NOMO-1 treated with DMSO at 0.1 percent for 48 hours (cell line): Measurements from ENCODE around the gene MS4A18.
"Not testable (repeated sequence)": the region's sequence is repeated elsewhere in the genome, so short reads cannot be mapped to it uniquely, and the experiment has no call there.

Experiments
- DNase-seq: peaks from one replicate; lab custom pipeline; 2025; ENCODE audit not compliant: unreplicated experiment; lab: John Stamatoyannopoulos, UW

The MS4A18 gene

DNA sequence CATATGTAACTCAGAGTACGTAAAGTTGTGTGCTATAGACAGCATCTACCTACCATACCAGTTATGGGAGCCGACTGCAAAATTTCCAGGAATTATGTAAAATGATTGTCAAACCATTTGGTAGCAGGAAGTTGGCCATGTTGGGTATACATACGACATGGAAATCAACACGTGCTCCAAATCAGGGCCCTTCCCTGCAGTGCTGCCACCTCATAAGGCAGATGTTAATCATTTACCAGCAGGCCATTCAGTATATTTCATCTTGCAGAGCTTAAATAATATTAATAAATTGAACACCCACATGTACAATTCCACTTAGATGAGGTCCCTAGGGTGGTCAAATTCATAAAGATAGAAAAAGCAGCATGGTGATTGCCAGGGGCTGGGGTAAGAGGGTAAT, 9.8 kb downstream of the MS4A18 start:
- DNase-seq, result no peak

- no peak for DNase-seq
Observed at GRCh38 chr11:60739114-60739513, 14.6 kb downstream of the MS4A18 start.

DNA sequence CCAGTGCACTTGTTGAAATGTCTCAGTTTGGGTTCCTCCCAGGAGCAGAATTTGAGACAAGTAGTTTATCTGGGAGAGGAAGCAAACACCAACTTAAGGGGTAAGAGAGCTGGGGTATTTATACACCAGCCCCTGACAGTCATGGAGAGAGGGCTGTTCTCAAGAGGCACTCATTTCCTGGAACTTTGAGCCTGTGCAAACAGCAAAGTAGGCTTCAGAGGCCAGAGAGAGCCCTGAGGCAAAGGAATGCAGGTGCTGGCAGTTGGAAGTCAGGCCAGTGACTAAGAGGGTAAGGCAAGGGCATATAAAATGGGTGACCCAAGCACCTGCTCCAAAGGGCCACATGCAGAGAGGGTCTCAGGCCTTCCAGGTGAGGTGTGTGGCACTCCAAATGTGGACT, 16.1 kb downstream of the MS4A18 start:
- DNase-seq, result no peak

DNA sequence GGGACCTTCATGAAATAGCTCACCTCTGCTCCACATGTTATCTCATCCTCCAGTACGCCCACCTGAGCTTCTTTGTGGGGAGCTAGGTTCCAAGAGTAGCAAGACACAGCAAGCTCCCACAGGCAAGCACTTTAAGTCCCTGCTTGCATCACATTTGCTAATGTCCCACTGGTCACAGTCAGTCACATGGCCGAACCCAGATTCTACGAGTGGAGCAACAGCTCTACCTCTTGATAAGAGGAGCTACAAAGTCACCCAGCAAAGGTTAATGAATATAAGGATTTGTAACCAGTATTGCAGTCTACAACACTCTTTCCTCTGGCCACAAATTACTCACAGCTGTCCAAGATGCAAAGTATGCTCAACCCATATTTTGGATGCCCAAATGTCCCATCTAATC, 16.9 kb downstream of the MS4A18 start:
- DNase-seq, result no peak

GRCh38 chr11:60743058-60743457, 18.5 kb downstream of the MS4A18 start:
- DNase-seq, result no peak

GRCh38 chr11:60744114-60744513, 19.6 kb downstream of the MS4A18 start:
- DNase-seq, result no peak

- DNase-seq, result no peak
Observed at GRCh38 chr11:60747359-60747873, 22.9 kb downstream of the MS4A18 start.

DNA sequence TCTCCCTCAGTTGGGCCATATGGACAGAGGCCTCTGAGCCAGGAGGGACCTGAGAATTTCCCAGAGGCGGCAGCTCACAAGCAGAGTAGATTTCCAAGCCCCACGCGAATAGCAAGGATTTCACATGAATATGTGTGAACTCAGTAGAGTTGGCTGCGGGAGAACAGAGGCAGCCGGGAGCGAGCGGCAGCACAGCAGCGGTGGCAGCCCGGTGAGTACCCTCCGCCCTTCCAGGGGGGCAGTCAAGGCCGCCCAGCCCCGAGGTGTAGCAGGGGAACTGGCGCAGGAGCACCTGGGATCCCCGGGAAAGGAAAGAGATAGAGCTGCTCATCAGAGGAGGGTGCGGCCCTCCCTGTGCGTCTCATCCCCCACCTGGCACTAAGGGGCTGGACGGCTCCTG, 23.7 kb downstream of the MS4A18 start:
- no peak for DNase-seq

DNA sequence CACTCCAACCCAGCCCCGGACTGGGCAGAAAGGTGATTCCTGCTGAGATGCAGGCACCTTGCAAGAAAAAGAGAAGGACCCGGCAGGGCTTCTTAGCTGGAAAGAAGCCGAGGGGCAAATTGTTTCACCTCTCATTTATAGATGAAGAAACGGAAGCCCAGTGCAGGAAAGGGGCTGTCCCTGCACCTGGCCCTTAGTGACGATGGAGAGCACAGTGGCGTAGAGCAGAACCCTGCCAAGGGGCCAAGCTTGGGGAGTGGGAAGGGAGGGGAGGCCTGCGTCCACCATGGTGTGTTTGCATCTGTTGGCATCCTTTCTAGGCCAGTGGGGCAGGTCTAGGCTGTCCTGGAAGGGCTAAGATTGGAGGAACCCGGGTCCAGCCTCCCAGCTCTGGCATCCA, 24.3 kb downstream of the MS4A18 start:
- no peak for DNase-seq

- DNase-seq, result no peak
Observed at GRCh38 chr11:60750911-60751310, 26.4 kb downstream of the MS4A18 start.

- no peak for DNase-seq
Observed at GRCh38 chr11:60753309-60753708, 28.8 kb downstream of the MS4A18 start.

- no peak for DNase-seq
Observed at GRCh38 chr11:60754887-60755286, 30.4 kb downstream of the MS4A18 start.

GRCh38 chr11:60756307-60757032, 31.9 kb downstream of the MS4A18 start, which contains the start of gene MS4A15:
MS4A15 (plus strand) TSS chr11:60756867; CDS start chr11:60763734, 6,867 bp downstream.
- peak; percentile 10 for DNase-seq

- no peak for DNase-seq
Observed at GRCh38 chr11:60757231-60757800, 32.8 kb downstream of the MS4A18 start.

- not testable (repeated sequence) for DNase-seq
Observed at GRCh38 chr11:60758671-60759070, 34.2 kb downstream of the MS4A18 start.

- DNase-seq, result peak; percentile 32
Observed at GRCh38 chr11:60759438-60760225, 35.1 kb downstream of the MS4A18 start.

DNA sequence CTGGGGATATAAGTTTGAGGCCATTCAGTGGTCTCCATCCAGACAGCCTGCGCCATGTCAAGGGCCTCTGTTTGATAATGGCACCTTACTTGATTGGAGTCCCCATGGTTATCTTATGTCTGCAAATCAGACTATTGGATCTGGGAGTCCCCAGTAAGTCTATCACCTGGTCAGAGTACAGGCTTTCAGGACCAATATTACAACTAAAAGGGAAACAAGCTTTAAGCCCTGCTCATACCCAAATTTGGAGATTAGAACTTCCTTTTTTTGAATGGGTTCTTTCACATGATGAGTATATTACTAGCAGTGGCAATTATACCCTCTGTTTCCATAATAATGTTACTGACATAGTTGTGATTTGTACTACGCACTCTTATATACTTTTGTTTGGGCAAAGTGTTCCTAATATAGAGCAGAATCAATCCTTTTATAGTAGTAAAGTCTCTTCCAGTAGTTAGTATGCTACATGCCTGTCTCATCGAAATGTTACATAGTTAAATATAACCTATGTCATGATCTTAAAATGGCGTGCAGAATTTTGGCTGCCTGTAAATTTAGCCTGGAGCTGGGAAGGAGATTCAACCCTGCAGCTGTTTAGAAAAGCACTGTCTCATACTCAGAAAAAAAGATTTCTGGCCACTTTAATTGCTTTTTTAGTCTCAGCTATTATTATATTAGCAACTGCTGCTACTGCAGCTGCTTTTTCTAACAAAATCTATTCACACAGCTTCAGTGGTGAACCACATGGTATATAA, 37.1 kb downstream of the MS4A18 start:
- peak; percentile 37 for DNase-seq

DNA sequence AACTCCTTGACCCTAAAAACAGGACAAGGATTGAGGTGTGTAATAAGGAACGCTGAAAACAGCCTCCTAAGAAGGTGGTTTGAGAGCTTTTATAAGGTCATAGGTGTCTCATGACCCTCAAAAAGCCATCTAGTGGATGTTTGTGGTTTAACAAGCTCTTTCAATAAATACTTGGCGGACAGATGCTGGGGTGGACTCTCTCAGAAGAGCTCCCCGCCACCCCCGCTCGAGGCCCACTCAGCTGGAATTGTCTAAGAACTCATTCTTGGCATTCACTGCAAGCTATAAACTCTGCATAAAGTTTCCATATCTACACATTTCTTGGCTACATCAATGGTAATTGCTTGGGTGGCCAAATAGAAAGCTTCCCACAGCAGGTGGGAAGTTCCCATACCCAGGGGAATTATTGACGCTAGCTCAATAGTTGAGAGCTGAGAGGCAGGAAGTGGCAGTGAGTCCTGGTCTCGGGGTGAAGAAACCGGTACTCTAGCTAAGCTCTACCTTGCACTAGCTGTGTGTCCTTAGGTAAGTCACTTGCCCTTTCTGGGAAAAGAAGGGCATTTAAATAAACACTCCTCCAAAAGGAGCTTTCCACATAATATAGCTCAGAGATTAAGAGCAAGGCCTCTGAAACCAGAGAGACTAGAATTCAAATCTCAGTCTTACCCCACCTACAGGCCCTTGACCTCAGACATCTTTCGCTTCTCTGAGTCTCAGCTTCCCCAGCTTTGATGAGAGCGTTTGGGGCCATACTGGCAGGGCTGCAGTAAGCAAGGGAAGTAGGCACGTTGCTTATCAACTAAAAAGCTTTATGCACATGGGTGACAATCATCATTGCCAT, 38.6 kb downstream of the MS4A18 start:
- no peak for DNase-seq

- DNase-seq, result no peak
Observed at GRCh38 chr11:60763692-60764369, 39.3 kb downstream of the MS4A18 start.

DNA sequence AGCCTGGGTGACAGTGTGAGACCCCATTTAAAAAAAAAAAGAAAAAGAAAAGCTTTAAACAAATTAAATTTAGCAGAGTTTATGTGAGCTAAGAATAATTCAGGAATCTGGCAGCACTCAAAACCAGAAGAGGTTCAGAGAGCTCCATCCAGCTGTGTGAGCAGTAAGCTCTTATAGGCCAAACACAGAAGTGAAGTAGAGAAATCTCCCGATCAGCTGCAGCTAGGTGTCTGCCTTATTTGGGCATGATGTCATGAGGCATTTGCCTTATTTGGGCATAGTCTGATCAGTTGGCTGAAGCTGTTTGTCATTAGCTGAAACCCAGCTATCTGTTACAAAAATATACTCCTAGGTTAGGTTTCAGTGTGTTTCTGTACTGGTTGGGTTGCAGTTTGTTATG, 40.4 kb downstream of the MS4A18 start:
- DNase-seq, result no peak
